Loucy (cell line): Measurements from ENCODE around the gene ZNF496.

ENCODE experiments used
- H2AFZ ChIP-seq: fragments of 200-600 bp; sonication (generic); 2 replicates; pipeline ENCODE4 v1.6.0; 2016; ENCODE audit warnings: antibody characterized with exemption, mild to moderate bottlenecking, low read length, moderate library complexity
- H3F3A ChIP-seq: fragments of 200-600 bp; 2 replicates; pipeline ENCODE4 v1.6.0; 2016; ENCODE audit warnings: antibody characterized with exemption, low read depth, mild to moderate bottlenecking
- H3K27me3 ChIP-seq: fragments of 200-600 bp; sonication (generic); 2 replicates; pipeline ENCODE4 v1.6.1; 2014; ENCODE audit warnings: low read length, mild to moderate bottlenecking; ENCODE audit not compliant: insufficient read depth, poor library complexity, severe bottlenecking
- H3K36me3 ChIP-seq: fragments of 200-600 bp; sonication (generic); 2 replicates; pipeline ENCODE4 v1.6.1; 2016; ENCODE audit warnings: low read length; ENCODE audit not compliant: insufficient read depth
- H3K4me1 ChIP-seq: fragments of 200-600 bp; sonication (generic); 2 replicates; pipeline ENCODE4 v1.5.1; 2014; ENCODE audit warnings: low read length, mild to moderate bottlenecking; ENCODE audit not compliant: insufficient read depth, poor library complexity, severe bottlenecking
- H3K4me2 ChIP-seq: fragments of 200-600 bp; sonication (generic); 2 replicates; pipeline ENCODE4 v1.6.0; 2014; ENCODE audit warnings: antibody characterized with exemption, low read length, low read depth, mild to moderate bottlenecking; ENCODE audit not compliant: poor library complexity, severe bottlenecking
- H3K4me3 ChIP-seq: fragments of 200-600 bp; sonication (generic); 2 replicates; pipeline ENCODE4 v1.5.1; 2014; ENCODE audit warnings: low read length, mild to moderate bottlenecking, mixed read lengths; ENCODE audit not compliant: poor library complexity, severe bottlenecking
- H3K79me2 ChIP-seq: fragments of 200-600 bp; sonication (generic); 2 replicates; pipeline ENCODE4 v1.6.1; 2014; ENCODE audit warnings: low read length; ENCODE audit not compliant: insufficient read depth
- H3K9ac ChIP-seq: fragments of 200-600 bp; sonication (generic); 2 replicates; pipeline ENCODE4 v1.6.0; 2014; ENCODE audit warnings: mild to moderate bottlenecking, low read depth, low read length, moderate library complexity; ENCODE audit not compliant: poor library complexity, severe bottlenecking
- H3K9me2 ChIP-seq: fragments of 200-600 bp; sonication (generic); replicated peaks from 2 replicates; pipeline ENCODE4 v1.6.1; 2016; ENCODE audit warnings: low read depth, low read length, mixed read lengths
- H3K9me3 ChIP-seq: fragments of 200-600 bp; sonication (generic); 2 replicates; pipeline ENCODE4 v1.6.1; 2014; ENCODE audit warnings: mild to moderate bottlenecking, antibody characterized with exemption, low read length, low read depth; ENCODE audit not compliant: insufficient read depth
- H4K20me1 ChIP-seq: fragments of 200-600 bp; sonication (generic); 2 replicates; pipeline ENCODE4 v1.6.0; 2014; ENCODE audit warnings: antibody characterized with exemption, low read length, mild to moderate bottlenecking; ENCODE audit not compliant: insufficient read depth, poor library complexity, severe bottlenecking
- CTCF ChIP-seq: fragments of 200-600 bp; sonication (generic); conservative IDR thresholded peaks from 2 replicates; pipeline ENCODE4 v1.5.1; 2014; ENCODE audit warnings: mild to moderate bottlenecking, antibody characterized with exemption, low read length
- EZH2phosphoT487 ChIP-seq: fragments of 200-600 bp; IDR thresholded peaks from 2 replicates; pipeline ENCODE4 v1.6.1; 2018; ENCODE audit warnings: antibody characterized with exemption, mild to moderate bottlenecking, moderate library complexity, borderline replicate concordance

Gene ZNF496

GRCh38 chr1:247331172-247331524 lies 519 bp downstream of the ZNF496 start:
- peak overlapping the region; percentile 43 for H2AFZ ChIP-seq
- no peaks in the 10 kb centered on the region for H3K9me3 ChIP-seq
- H3K4me2 ChIP-seq, result peak overlapping the region; percentile 91
- peak overlapping the region; percentile 80 for H3K4me3 ChIP-seq
- H3F3A ChIP-seq, result no peaks in the 10 kb centered on the region
- H3K36me3 ChIP-seq, result peaks cover 24% of the 10 kb centered on the region; the same call in 1 of the 2 replicates
- H3K79me2 ChIP-seq, result peaks cover 91% of the 10 kb centered on the region
- TF ChIP-seq EZH2phosphoT487 (no peak), CTCF (no peak)
- no peaks in the 10 kb centered on the region for H3K9me2 ChIP-seq
- peak overlapping the region; percentile 93 for H3K9ac ChIP-seq
- no peaks in the 10 kb centered on the region for H3K27me3 ChIP-seq
- peaks cover 73% of the 10 kb centered on the region for H3K4me1 ChIP-seq
- peaks cover 46% of the 10 kb centered on the region for H4K20me1 ChIP-seq

- peaks cover 73% of the 10 kb centered on the region for H3K4me1 ChIP-seq
Observed at GRCh38 chr1:247330548-247331171, 1.0 kb downstream of the ZNF496 start.

GRCh38 chr1:247329097-247329617 lies 2.5 kb downstream of the ZNF496 start:
- Histone ChIP-seq H3K9me2 (no peaks in the 10 kb centered on the region), H3K79me2 (peaks cover 94% of the 10 kb centered on the region), H3K4me2 (peak overlapping the region; percentile 91), H3K4me3 (no peak overlapping the region), H3F3A (no peaks in the 10 kb centered on the region), H4K20me1 (peaks cover 50% of the 10 kb centered on the region), H3K36me3 (peaks cover 41% of the 10 kb centered on the region; the same call in 1 of the 2 replicates), H3K9ac (no peak overlapping the region), H2AFZ (no peak overlapping the region), H3K27me3 (no peaks in the 10 kb centered on the region), H3K4me1 (peaks cover 67% of the 10 kb centered on the region), H3K9me3 (no peaks in the 10 kb centered on the region)
- TF ChIP-seq CTCF (no peak), EZH2phosphoT487 (no peak)

More at GRCh38 chr1:247330548-247331171, 1.0 kb downstream of the ZNF496 start:
- Histone ChIP-seq H4K20me1 (peaks cover 47% of the 10 kb centered on the region), H3K4me2 (peak overlapping the region; percentile 91), H3K9ac (peak overlapping the region; percentile 93), H3K36me3 (peaks cover 25% of the 10 kb centered on the region; the same call in 1 of the 2 replicates), H3K27me3 (no peaks in the 10 kb centered on the region), H3K9me3 (no peaks in the 10 kb centered on the region), H3K79me2 (peaks cover 93% of the 10 kb centered on the region), H3F3A (no peaks in the 10 kb centered on the region), H3K4me3 (peak overlapping the region; percentile 80), H2AFZ (peak overlapping the region; percentile 43), H3K9me2 (no peaks in the 10 kb centered on the region)
- no peak for TF ChIP-seq CTCF
- TF ChIP-seq EZH2phosphoT487, result no peak
